Effector memory CD8-positive, alpha-beta T cell (primary cell): ENCODE results near the gene NEU1.
A peak's percentile ranks its signal among the peaks of the same experiment; 100 is the strongest.
"Not testable (repeated sequence)": the region's sequence is repeated elsewhere in the genome, so short reads cannot be mapped to it uniquely, and the experiment has no call there.

Experiments
- ATAC-seq: fragments of 150-1000 bp; cut with Tn5 transposase; replicated peaks from 2 replicates; pipeline ENCODE4 v1.10.0; 2021; ENCODE audit warnings: mild to moderate bottlenecking, moderate library complexity
- DNase-seq, 3 experiments: peaks; one replicate each; pipeline ENCODE4 v3.0.0; 2021
- H3K27ac Mint-ChIP-seq, 2 donors: one replicate each; pipeline ENCODE4 v1.8.0; 2022; ENCODE audit warnings: mild to moderate bottlenecking in 2 of 2, mixed read lengths in 2 of 2, moderate library complexity in 2 of 2
- H3K27me3 Mint-ChIP-seq, 2 donors: one replicate each; pipeline ENCODE4 v1.8.0; 2022; ENCODE audit warnings: mixed read lengths in 2 of 2
- H3K36me3 Mint-ChIP-seq: one replicate; pipeline ENCODE4 v1.8.0; 2022; ENCODE audit warnings: mild to moderate bottlenecking, moderate library complexity, mixed read lengths; ENCODE audit not compliant: insufficient read depth
- H3K4me1 Mint-ChIP-seq, 2 donors: one replicate each; pipeline ENCODE4 v1.8.0; 2022; ENCODE audit warnings: low read depth in 2 of 2, mixed read lengths in 2 of 2
- H3K4me3 Mint-ChIP-seq, 2 donors: one replicate each; pipeline ENCODE4 v1.8.0; 2022; ENCODE audit warnings: mild to moderate bottlenecking in 2 of 2, mixed read lengths in 2 of 2, moderate library complexity in 2 of 2
- H3K9me3 Mint-ChIP-seq, 2 donors: one replicate each; pipeline ENCODE4 v1.8.0; 2022; ENCODE audit warnings: mixed read lengths in 2 of 2

The NEU1 gene

GRCh38 chr6:31822036-31822821, 40.4 kb downstream of the NEU1 start:
- peak overlapping the region; percentile 95 to 98 for H3K27ac Mint-ChIP-seq
- H3K4me1 Mint-ChIP-seq, result peaks cover 35 to 52% of the 10 kb centered on the region in 2 donors
- H3K9me3 Mint-ChIP-seq, result no peaks in the 10 kb centered on the region
- ATAC-seq (peak; percentile 51), DNase-seq (peak; percentile 37 to 47 (median 41))
- H3K4me3 Mint-ChIP-seq, result peak overlapping the region; percentile 89 to 95
- H3K36me3 Mint-ChIP-seq, result peaks cover 23% of the 10 kb centered on the region
- no peaks in the 10 kb centered on the region for H3K27me3 Mint-ChIP-seq

DNA sequence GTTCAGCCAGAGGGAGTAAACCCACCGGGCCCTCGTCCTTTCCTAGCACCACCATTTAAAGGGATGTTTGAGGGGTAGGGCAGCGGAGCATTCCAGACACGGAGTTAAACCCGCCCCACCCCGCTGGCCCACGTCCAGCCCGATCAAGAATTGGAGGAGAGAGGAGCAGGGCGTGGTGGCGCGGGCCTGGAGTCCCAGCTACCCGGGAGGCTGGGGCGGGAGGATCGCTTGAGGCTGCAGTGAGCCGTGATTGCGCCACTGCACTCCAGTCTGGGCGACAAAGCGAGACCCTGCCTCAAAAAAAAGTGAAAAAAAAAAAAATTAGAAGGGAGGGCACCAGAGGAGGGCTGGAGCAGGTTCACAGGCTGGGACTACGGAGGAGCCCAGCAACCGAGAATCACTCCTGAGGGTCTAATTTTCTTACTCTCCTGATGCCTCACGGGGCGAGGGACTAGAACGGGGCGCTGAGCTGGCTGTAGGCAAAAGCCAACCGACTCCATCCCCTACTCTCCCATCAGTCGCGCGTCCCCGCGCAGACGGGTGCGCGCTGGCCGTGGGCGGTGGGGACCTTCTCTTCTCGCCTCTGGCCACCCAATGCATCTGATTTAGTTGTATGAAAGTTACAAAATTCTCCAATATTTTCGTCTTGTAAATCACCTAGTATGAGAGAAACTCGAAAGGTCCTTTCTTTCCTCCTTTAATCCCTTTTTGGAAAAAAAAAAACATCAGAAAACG, 41.2 kb downstream of the NEU1 start:
- DNase-seq (no peak), ATAC-seq (peak; percentile 23)
- Mint-ChIP-seq H3K36me3 (peaks cover 21% of the 10 kb centered on the region), H3K27me3 (no peaks in the 10 kb centered on the region), H3K4me3 (peak overlapping the region; percentile 89 to 95), H3K4me1 (peaks cover 28 to 46% of the 10 kb centered on the region in 2 donors), H3K9me3 (no peaks in the 10 kb centered on the region), H3K27ac (peak overlapping the region; percentile 95 to 98)

DNA sequence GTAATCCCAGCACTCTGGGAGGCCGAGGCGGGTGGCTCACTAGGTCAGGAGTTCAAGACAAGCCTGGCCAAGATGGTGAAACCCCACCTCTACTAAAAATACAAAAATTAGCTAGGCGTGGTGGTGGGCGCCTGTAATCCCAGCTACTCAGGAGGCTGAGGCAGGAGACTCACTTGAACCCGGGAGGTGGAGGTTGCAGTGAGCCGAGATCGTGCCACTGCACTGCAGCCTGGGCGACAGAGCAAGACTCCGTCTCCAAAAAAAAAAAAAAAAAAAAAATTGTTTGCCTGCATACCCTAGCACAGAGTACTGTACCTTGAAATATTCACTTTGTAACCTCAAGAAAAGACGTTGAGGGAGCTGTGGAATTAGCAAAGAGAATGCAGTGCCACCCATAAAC, 42.2 kb downstream of the NEU1 start:
- H3K36me3 Mint-ChIP-seq, result peaks cover 25% of the 10 kb centered on the region
- H3K4me1 Mint-ChIP-seq, result peaks cover 28 to 38% of the 10 kb centered on the region in 2 donors
- not testable (repeated sequence) for H3K9me3 Mint-ChIP-seq, H3K27me3 Mint-ChIP-seq, ATAC-seq, H3K27ac Mint-ChIP-seq, DNase-seq
- peak overlapping the region; percentile 89 to 95 for H3K4me3 Mint-ChIP-seq

GRCh38 chr6:31819871-31820299, 42.7 kb downstream of the NEU1 start:
- no peak for DNase-seq
- Mint-ChIP-seq H3K27me3 (no peaks in the 10 kb centered on the region), H3K9me3 (no peaks in the 10 kb centered on the region), H3K27ac (peak overlapping the region in 1 of 2 donors; percentile 36), H3K4me1 (peaks cover 30 to 36% of the 10 kb centered on the region in 2 donors), H3K36me3 (peaks cover 25% of the 10 kb centered on the region), H3K4me3 (peak overlapping the region in 1 of 2 donors; percentile 95)
- no peak for ATAC-seq

GRCh38 chr6:31817929-31818511, 44.6 kb downstream of the NEU1 start:
- ATAC-seq, DNase-seq, H3K27me3 Mint-ChIP-seq, H3K9me3 Mint-ChIP-seq: not testable (repeated sequence)
- peak overlapping the region; percentile 85 to 86 for H3K4me3 Mint-ChIP-seq
- peaks cover 22% of the 10 kb centered on the region for H3K36me3 Mint-ChIP-seq
- H3K27ac Mint-ChIP-seq, result peak overlapping the region; percentile 72 to 82
- peaks cover 38 to 48% of the 10 kb centered on the region in 2 donors for H3K4me1 Mint-ChIP-seq

DNA sequence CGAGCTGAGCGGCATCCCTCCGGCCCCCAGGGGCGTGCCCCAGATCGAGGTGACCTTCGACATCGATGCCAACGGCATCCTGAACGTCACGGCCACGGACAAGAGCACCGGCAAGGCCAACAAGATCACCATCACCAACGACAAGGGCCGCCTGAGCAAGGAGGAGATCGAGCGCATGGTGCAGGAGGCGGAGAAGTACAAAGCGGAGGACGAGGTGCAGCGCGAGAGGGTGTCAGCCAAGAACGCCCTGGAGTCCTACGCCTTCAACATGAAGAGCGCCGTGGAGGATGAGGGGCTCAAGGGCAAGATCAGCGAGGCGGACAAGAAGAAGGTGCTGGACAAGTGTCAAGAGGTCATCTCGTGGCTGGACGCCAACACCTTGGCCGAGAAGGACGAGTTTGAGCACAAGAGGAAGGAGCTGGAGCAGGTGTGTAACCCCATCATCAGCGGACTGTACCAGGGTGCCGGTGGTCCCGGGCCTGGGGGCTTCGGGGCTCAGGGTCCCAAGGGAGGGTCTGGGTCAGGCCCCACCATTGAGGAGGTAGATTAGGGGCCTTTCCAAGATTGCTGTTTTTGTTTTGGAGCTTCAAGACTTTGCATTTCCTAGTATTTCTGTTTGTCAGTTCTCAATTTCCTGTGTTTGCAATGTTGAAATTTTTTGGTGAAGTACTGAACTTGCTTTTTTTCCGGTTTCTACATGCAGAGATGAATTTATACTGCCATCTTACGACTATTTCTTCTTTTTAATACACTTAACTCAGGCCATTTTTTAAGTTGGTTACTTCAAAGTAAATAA, 45.3 kb downstream of the NEU1 start:
- H3K27me3 Mint-ChIP-seq, H3K9me3 Mint-ChIP-seq, DNase-seq: not testable (repeated sequence)
- H3K4me3 Mint-ChIP-seq, result peak overlapping the region; percentile 85 to 86
- ATAC-seq, result peak; percentile 54
- H3K27ac Mint-ChIP-seq, result peak overlapping the region; percentile 72 to 82
- H3K36me3 Mint-ChIP-seq, result peaks cover 19% of the 10 kb centered on the region
- H3K4me1 Mint-ChIP-seq, result peaks cover 41 to 48% of the 10 kb centered on the region in 2 donors

DNA sequence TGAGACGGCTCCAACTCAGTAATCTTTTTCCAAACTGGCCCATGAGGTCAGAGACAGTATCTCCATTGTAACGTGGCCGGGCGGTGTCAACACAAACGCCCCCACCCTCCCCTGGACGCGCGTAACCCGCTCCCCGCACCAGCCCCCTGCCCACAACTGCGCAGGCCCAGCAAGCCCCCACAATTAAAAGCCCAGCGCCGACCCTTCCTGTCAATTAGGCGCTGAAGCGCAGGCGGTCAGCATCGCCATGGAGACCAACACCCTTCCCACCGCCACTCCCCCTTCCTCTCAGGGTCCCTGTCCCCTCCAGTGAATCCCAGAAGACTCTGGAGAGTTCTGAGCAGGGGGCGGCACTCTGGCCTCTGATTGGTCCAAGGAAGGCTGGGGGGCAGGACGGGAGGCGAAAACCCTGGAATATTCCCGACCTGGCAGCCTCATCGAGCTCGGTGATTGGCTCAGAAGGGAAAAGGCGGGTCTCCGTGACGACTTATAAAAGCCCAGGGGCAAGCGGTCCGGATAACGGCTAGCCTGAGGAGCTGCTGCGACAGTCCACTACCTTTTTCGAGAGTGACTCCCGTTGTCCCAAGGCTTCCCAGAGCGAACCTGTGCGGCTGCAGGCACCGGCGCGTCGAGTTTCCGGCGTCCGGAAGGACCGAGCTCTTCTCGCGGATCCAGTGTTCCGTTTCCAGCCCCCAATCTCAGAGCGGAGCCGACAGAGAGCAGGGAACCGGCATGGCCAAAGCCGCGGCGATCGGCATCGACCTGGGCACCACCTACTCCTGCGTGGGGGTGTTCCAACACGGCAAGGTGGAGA, 47.4 kb downstream of the NEU1 start, which contains the start of the genes HSPA1A and HSPA1L:
HSPA1A (plus strand) TSS at position 519 of the 814 bp plus-strand sequence; CDS start at position 733, 214 bp downstream.
HSPA1L (minus strand) TSS at position 259 of the 814 bp plus-strand sequence. CDS start 3,311 bp downstream, outside the sequence.
- peak in 1 of 3 experiments; percentile 18 for DNase-seq
- peak within 1 kb of the TSS; percentile 94 to 97 for H3K4me3 Mint-ChIP-seq
- peaks cover 16% of the 10 kb centered on the region for H3K36me3 Mint-ChIP-seq
- no peaks in the 10 kb centered on the region for H3K27me3 Mint-ChIP-seq
- peaks cover 36 to 40% of the 10 kb centered on the region in 2 donors for H3K4me1 Mint-ChIP-seq
- H3K9me3 Mint-ChIP-seq, result no peaks in the 10 kb centered on the region
- peak; percentile 23 for ATAC-seq
- peak within 1 kb of the TSS; percentile 79 to 95 for H3K27ac Mint-ChIP-seq

GRCh38 chr6:31814677-31815024, 48.0 kb downstream of the NEU1 start:
- Mint-ChIP-seq H3K4me1 (peaks cover 33 to 40% of the 10 kb centered on the region in 2 donors), H3K27me3 (no peaks in the 10 kb centered on the region), H3K36me3 (peaks cover 16% of the 10 kb centered on the region), H3K9me3 (no peaks in the 10 kb centered on the region), H3K27ac (peak overlapping the region; percentile 79 to 95), H3K4me3 (peak overlapping the region; percentile 94 to 97)
- peak in 1 of 3 experiments; percentile 24 for DNase-seq
- ATAC-seq, result peak; percentile 56

GRCh38 chr6:31813465-31813849, 49.2 kb downstream of the NEU1 start:
- Mint-ChIP-seq H3K9me3 (no peaks in the 10 kb centered on the region), H3K36me3 (peaks cover 19% of the 10 kb centered on the region), H3K4me1 (peaks cover 29 to 34% of the 10 kb centered on the region in 2 donors), H3K27ac (peak overlapping the region; percentile 65 to 86), H3K27me3 (no peaks in the 10 kb centered on the region), H3K4me3 (peak overlapping the region; percentile 94 to 97)
- DNase-seq (no peak), ATAC-seq (no peak)

- Mint-ChIP-seq H3K36me3 (peaks cover 14% of the 10 kb centered on the region), H3K9me3 (no peaks in the 10 kb centered on the region), H3K27me3 (no peaks in the 10 kb centered on the region), H3K4me1 (peaks cover 24 to 28% of the 10 kb centered on the region in 2 donors), H3K27ac (no peak overlapping the region), H3K4me3 (no peak overlapping the region)
- DNase-seq, result no peak
- no peak for ATAC-seq
Measured at GRCh38 chr6:31811645-31812044, 51.0 kb downstream of the NEU1 start.

GRCh38 chr6:31808599-31808998, 54.0 kb downstream of the NEU1 start:
- H3K9me3 Mint-ChIP-seq, ATAC-seq, H3K27ac Mint-ChIP-seq, DNase-seq, H3K27me3 Mint-ChIP-seq: not testable (repeated sequence)
- peaks cover 21% of the 10 kb centered on the region for H3K36me3 Mint-ChIP-seq
- peak overlapping the region in 1 of 2 donors; percentile 17 for H3K4me3 Mint-ChIP-seq
- peaks cover 26 to 28% of the 10 kb centered on the region in 2 donors for H3K4me1 Mint-ChIP-seq
